NAMALWA (cell line): ENCODE results near the gene GSTM5.
A peak's percentile ranks its signal among the peaks of the same experiment; 100 is the strongest.
"Not testable (repeated sequence)": the region's sequence is repeated elsewhere in the genome, so short reads cannot be mapped to it uniquely, and the experiment has no call there.

Source experiments
- DNase-seq: peaks from one replicate; pipeline ENCODE4 v3.0.0-alpha.2; 2015; ENCODE audit warnings: low spot score

Gene GSTM5

GRCh38 chr1:109711593-109712320, at the start of gene GSTM5:
Gene GSTM5, plus strand, starts transcription at chr1:109712251. Its CDS starts 62 bp downstream, at chr1:109712313.
- DNase-seq = not testable (repeated sequence)

- DNase-seq = no peak
Observed at GRCh38 chr1:109664671-109665070, 47.4 kb upstream of the GSTM5 start.

GRCh38 chr1:109667452-109668122, 44.5 kb upstream of the GSTM5 start, which contains the start of gene GSTM2:
Gene GSTM2, plus strand, starts transcription at chr1:109668057. Its CDS starts 59 bp downstream, at chr1:109668116.
- DNase-seq = peak; percentile 85

- DNase-seq = no peak
Observed at GRCh38 chr1:109668123-109668775, 43.8 kb upstream of the GSTM5 start.

GRCh38 chr1:109669246-109669948, 42.7 kb upstream of the GSTM5 start:
- DNase-seq = no peak

- DNase-seq = not testable (repeated sequence)
Observed at GRCh38 chr1:109669949-109670302, 42.1 kb upstream of the GSTM5 start.

- DNase-seq = no peak
Observed at GRCh38 chr1:109671067-109671466, 41.0 kb upstream of the GSTM5 start.

- DNase-seq = not testable (repeated sequence)
Observed at GRCh38 chr1:109673861-109674260, 38.2 kb upstream of the GSTM5 start.

- DNase-seq = not testable (repeated sequence)
Observed at GRCh38 chr1:109676683-109677381, 35.2 kb upstream of the GSTM5 start.

- DNase-seq = no peak
Observed at GRCh38 chr1:109677459-109677858, 34.6 kb upstream of the GSTM5 start.

- not testable (repeated sequence) for DNase-seq
Observed at GRCh38 chr1:109678637-109679036, 33.4 kb upstream of the GSTM5 start.

- DNase-seq = not testable (repeated sequence)
Observed at GRCh38 chr1:109684777-109685176, 27.3 kb upstream of the GSTM5 start.

GRCh38 chr1:109685399-109685798, 26.7 kb upstream of the GSTM5 start:
- DNase-seq = not testable (repeated sequence)

GRCh38 chr1:109685890-109686289, 26.2 kb upstream of the GSTM5 start:
- DNase-seq = not testable (repeated sequence)

- DNase-seq = not testable (repeated sequence)
Observed at GRCh38 chr1:109687109-109687508, 24.9 kb upstream of the GSTM5 start.

GRCh38 chr1:109687641-109688499, 24.2 kb upstream of the GSTM5 start, which contains the start of gene GSTM1:
Gene GSTM1, plus strand, starts transcription at chr1:109687817. Its CDS starts 57 bp downstream, at chr1:109687874.
- DNase-seq = peak; percentile 74

GRCh38 chr1:109689844-109690405, 22.1 kb upstream of the GSTM5 start:
- no peak for DNase-seq

- DNase-seq = no peak
Observed at GRCh38 chr1:109691759-109692158, 20.3 kb upstream of the GSTM5 start.

- DNase-seq = not testable (repeated sequence)
Observed at GRCh38 chr1:109694400-109694799, 17.7 kb upstream of the GSTM5 start.

- not testable (repeated sequence) for DNase-seq
Observed at GRCh38 chr1:109695138-109695537, 16.9 kb upstream of the GSTM5 start.
